Measurements from ENCODE around the gene DUSP22. TPM values are rescaled to one million over a fixed set of nuclear protein-coding genes. Genes with fewer than 3 reads are reported as not detected.

DUSP22 gene
- total RNA-seq, 1 experiment from 2014 or later: 19.2 TPM

- no peak overlapping the region for H3K4me2 ChIP-seq (ENCODE audit: low read length)
- no peak overlapping the region for H3K9ac ChIP-seq (ENCODE audit: low read length)
- no peaks in the 10 kb centered on the region for H3K27me3 ChIP-seq (ENCODE audit: insufficient read depth, low read length)
- ChIA-PET POLR2A (no interaction called here), CTCF (no interaction called here), RAD21 (ENCODE audit: low non-redundant PET in 1 of 2, low total read pairs in 2 of 2, uncharacterized antibody in 2 of 2, unreplicated experiment in 2 of 2) (no interaction called here)
- intact Hi-C loops (cut with micrococcal nuclease): no loop called here
- no peak overlapping the region for H3K4me3 ChIP-seq (replicated peaks in 1 of 2; ENCODE audit: low read depth in 1 of 2, low read length in 2 of 2)
- no peak for DNase-seq (ENCODE audit: low read depth, low spot score)
- H3K9me2 ChIP-seq (ENCODE audit: insufficient read depth): no peaks in the 10 kb centered on the region
- no peaks in the 10 kb centered on the region for H3K4me1 ChIP-seq (ENCODE audit: control insufficient read depth in 1 of 2, insufficient read depth in 2 of 2, low read length in 2 of 2)
- H3K36me3 ChIP-seq (ENCODE audit: control insufficient read depth in 1 of 2, insufficient read depth in 2 of 2, low read length in 2 of 2): no peaks in the 10 kb centered on the region
- H2AFZ ChIP-seq (ENCODE audit: low read depth, low read length, poor library complexity, severe bottlenecking): no peak overlapping the region
- no peaks in the 10 kb centered on the region for H3K79me2 ChIP-seq (ENCODE audit: insufficient read depth, low read length)
- H4K20me1 ChIP-seq (ENCODE audit: insufficient read depth): no peaks in the 10 kb centered on the region
- no TSS peak for BruUV-seq (replicated peaks)
- TF ChIP-seq, protein P1, sequence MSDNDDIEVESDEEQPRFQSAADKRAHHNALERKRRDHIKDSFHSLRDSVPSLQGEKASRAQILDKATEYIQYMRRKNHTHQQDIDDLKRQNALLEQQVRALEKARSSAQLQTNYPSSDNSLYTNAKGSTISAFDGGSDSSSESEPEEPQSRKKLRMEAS (IDR thresholded peaks at IDR 0.05): no peak
- TF ChIP-seq ZFX (IDR thresholded peaks at IDR 0.05) (no peak), CEBPB (IDR thresholded peaks at IDR 0.05; ENCODE audit: low read depth) (no peak), EZH2 (IDR thresholded peaks at IDR 0.05) (no peak), ELF1 (IDR thresholded peaks at IDR 0.05; ENCODE audit: borderline replicate concordance, low read depth) (no peak), SP1 (IDR thresholded peaks at IDR 0.05; ENCODE audit: low read depth) (no peak), YY1 (IDR thresholded peaks at IDR 0.05; ENCODE audit: extremely low read depth, insufficient replicate concordance, low read depth, low read length) (no peak), RAD21 (IDR thresholded peaks at IDR 0.05; ENCODE audit: low read depth) (no peak), SRF (IDR thresholded peaks at IDR 0.05; ENCODE audit: low read depth) (no peak), REST (IDR thresholded peaks at IDR 0.05; ENCODE audit: low read depth) (no peak), JUND (IDR thresholded peaks at IDR 0.05) (no peak), POLR2A (IDR thresholded peaks at IDR 0.05; ENCODE audit: borderline replicate concordance, extremely low read depth, insufficient read depth, insufficient read length) (no peak), EZH2phosphoT487 (IDR thresholded peaks at IDR 0.05; ENCODE audit: borderline replicate concordance) (no peak)
- TF ChIP-seq, protein P2, sequence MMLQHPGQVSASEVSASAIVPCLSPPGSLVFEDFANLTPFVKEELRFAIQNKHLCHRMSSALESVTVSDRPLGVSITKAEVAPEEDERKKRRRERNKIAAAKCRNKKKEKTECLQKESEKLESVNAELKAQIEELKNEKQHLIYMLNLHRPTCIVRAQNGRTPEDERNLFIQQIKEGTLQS (IDR thresholded peaks at IDR 0.05): no peak
- TF ChIP-seq, protein P3, sequence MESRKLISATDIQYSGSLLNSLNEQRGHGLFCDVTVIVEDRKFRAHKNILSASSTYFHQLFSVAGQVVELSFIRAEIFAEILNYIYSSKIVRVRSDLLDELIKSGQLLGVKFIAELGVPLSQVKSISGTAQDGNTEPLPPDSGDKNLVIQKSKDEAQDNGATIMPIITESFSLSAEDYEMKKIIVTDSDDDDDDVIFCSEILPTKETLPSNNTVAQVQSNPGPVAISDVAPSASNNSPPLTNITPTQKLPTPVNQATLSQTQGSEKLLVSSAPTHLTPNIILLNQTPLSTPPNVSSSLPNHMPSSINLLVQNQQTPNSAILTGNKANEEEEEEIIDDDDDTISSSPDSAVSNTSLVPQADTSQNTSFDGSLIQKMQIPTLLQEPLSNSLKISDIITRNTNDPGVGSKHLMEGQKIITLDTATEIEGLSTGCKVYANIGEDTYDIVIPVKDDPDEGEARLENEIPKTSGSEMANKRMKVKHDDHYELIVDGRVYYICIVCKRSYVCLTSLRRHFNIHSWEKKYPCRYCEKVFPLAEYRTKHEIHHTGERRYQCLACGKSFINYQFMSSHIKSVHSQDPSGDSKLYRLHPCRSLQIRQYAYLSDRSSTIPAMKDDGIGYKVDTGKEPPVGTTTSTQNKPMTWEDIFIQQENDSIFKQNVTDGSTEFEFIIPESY (IDR thresholded peaks at IDR 0.05; ENCODE audit: extremely low read depth, insufficient replicate concordance, low read length): no peak
- H3K9me3 ChIP-seq (ENCODE audit: control insufficient read depth in 1 of 2, insufficient read depth in 1 of 2, low read depth in 1 of 2, low read length in 2 of 2): no peaks in the 10 kb centered on the region; a peak in 2 of 4 replicates
- no peak overlapping the region for H3K27ac ChIP-seq (ENCODE audit: low read depth, low read length)
- ATAC-seq: no peak
Observed at GRCh38 chr6:382883-383810, 90.9 kb downstream of the DUSP22 start.
